ENCODE data around the gene FZD10.

DNA sequence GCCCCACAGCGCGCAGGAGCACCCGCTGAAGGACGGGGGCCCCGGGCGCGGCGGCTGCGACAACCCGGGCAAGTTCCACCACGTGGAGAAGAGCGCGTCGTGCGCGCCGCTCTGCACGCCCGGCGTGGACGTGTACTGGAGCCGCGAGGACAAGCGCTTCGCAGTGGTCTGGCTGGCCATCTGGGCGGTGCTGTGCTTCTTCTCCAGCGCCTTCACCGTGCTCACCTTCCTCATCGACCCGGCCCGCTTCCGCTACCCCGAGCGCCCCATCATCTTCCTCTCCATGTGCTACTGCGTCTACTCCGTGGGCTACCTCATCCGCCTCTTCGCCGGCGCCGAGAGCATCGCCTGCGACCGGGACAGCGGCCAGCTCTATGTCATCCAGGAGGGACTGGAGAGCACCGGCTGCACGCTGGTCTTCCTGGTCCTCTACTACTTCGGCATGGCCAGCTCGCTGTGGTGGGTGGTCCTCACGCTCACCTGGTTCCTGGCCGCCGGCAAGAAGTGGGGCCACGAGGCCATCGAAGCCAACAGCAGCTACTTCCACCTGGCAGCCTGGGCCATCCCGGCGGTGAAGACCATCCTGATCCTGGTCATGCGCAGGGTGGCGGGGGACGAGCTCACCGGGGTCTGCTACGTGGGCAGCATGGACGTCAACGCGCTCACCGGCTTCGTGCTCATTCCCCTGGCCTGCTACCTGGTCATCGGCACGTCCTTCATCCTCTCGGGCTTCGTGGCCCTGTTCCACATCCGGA, 1.4 kb downstream of the FZD10 start:
- TF ChIP-seq, protein P1, sequence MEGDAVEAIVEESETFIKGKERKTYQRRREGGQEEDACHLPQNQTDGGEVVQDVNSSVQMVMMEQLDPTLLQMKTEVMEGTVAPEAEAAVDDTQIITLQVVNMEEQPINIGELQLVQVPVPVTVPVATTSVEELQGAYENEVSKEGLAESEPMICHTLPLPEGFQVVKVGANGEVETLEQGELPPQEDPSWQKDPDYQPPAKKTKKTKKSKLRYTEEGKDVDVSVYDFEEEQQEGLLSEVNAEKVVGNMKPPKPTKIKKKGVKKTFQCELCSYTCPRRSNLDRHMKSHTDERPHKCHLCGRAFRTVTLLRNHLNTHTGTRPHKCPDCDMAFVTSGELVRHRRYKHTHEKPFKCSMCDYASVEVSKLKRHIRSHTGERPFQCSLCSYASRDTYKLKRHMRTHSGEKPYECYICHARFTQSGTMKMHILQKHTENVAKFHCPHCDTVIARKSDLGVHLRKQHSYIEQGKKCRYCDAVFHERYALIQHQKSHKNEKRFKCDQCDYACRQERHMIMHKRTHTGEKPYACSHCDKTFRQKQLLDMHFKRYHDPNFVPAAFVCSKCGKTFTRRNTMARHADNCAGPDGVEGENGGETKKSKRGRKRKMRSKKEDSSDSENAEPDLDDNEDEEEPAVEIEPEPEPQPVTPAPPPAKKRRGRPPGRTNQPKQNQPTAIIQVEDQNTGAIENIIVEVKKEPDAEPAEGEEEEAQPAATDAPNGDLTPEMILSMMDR (IDR thresholded peaks at IDR 0.05): no peak
- no peak for TF ChIP-seq EP300 (IDR thresholded peaks at IDR 0.05)
- TF ChIP-seq POLR2A (IDR thresholded peaks at IDR 0.05): no peak

Measured in tibial nerve (tissue), 4 donors.